DMS153 treated with DMSO at 0.1 percent for 48 hours (cell line): Measurements from ENCODE around the gene PDLIM7.

Source experiments
- DNase-seq: peaks from one replicate; lab custom pipeline; 2025; ENCODE audit not compliant: unreplicated experiment; lab: John Stamatoyannopoulos, UW

The PDLIM7 gene

GRCh38 chr5:177475563-177476427, 21.6 kb downstream of the PDLIM7 start:
- DNase-seq: no peak

GRCh38 chr5:177474846-177475562, 22.4 kb downstream of the PDLIM7 start:
- no peak for DNase-seq

- DNase-seq: no peak
Observed at GRCh38 chr5:177474002-177474476, 23.4 kb downstream of the PDLIM7 start.

- DNase-seq: no peak
Observed at GRCh38 chr5:177473443-177474001, 23.9 kb downstream of the PDLIM7 start, which contains the start of gene DBN1. Gene DBN1, minus strand, starts transcription at chr5:177473634. Its CDS starts 113 bp downstream, at chr5:177473521.

GRCh38 chr5:177472460-177473442, 24.7 kb downstream of the PDLIM7 start:
- no peak for DNase-seq

- DNase-seq: no peak
Observed at GRCh38 chr5:177471610-177472356, 25.6 kb downstream of the PDLIM7 start.

GRCh38 chr5:177470759-177471536, 26.5 kb downstream of the PDLIM7 start:
- no peak for DNase-seq

GRCh38 chr5:177469750-177470525, 27.5 kb downstream of the PDLIM7 start:
- no peak for DNase-seq

GRCh38 chr5:177468685-177469628, 28.4 kb downstream of the PDLIM7 start:
- DNase-seq: no peak

GRCh38 chr5:177468329-177468684, 29.1 kb downstream of the PDLIM7 start:
- no peak for DNase-seq

- DNase-seq: no peak
Observed at GRCh38 chr5:177467436-177467835, 30.0 kb downstream of the PDLIM7 start.

GRCh38 chr5:177466861-177467260, 30.5 kb downstream of the PDLIM7 start:
- DNase-seq: no peak

- no peak for DNase-seq
Observed at GRCh38 chr5:177465044-177465443, 32.4 kb downstream of the PDLIM7 start.

GRCh38 chr5:177462021-177462670, 35.3 kb downstream of the PDLIM7 start:
- no peak for DNase-seq

GRCh38 chr5:177459819-177460628, 37.4 kb downstream of the PDLIM7 start:
- DNase-seq: no peak

- DNase-seq: no peak
Observed at GRCh38 chr5:177459357-177459756, 38.0 kb downstream of the PDLIM7 start.
